DOHH2 (cell line): Measurements from ENCODE around the gene ASB6.

ENCODE experiments used
- CTCF ChIP-seq: fragments of 200-600 bp; sonication (generic); IDR thresholded peaks from one replicate; pipeline ENCODE4 v1.5.1; 2014; ENCODE audit warnings: antibody characterized with exemption, mild to moderate bottlenecking, low read depth, low read length; ENCODE audit not compliant: poor library complexity, severe bottlenecking
- EZH2phosphoT487 ChIP-seq: fragments of 200-600 bp; sonication (generic); IDR thresholded peaks from 2 replicates; pipeline ENCODE4 v1.6.1; 2017; ENCODE audit warnings: borderline replicate concordance, mild to moderate bottlenecking, antibody characterized with exemption, low read length, moderate library complexity, mixed read lengths

GRCh38 chr9:129667850-129668249 lies 25.9 kb upstream of the ASB6 start:
- no peak for TF ChIP-seq CTCF
- no peak for TF ChIP-seq EZH2phosphoT487
